COR-L47 (cell line): ENCODE data around the gene CACNG4.

Experiments
- DNase-seq: peaks from one replicate; lab custom pipeline; 2025; lab: John Stamatoyannopoulos, UW

CACNG4 gene

DNA sequence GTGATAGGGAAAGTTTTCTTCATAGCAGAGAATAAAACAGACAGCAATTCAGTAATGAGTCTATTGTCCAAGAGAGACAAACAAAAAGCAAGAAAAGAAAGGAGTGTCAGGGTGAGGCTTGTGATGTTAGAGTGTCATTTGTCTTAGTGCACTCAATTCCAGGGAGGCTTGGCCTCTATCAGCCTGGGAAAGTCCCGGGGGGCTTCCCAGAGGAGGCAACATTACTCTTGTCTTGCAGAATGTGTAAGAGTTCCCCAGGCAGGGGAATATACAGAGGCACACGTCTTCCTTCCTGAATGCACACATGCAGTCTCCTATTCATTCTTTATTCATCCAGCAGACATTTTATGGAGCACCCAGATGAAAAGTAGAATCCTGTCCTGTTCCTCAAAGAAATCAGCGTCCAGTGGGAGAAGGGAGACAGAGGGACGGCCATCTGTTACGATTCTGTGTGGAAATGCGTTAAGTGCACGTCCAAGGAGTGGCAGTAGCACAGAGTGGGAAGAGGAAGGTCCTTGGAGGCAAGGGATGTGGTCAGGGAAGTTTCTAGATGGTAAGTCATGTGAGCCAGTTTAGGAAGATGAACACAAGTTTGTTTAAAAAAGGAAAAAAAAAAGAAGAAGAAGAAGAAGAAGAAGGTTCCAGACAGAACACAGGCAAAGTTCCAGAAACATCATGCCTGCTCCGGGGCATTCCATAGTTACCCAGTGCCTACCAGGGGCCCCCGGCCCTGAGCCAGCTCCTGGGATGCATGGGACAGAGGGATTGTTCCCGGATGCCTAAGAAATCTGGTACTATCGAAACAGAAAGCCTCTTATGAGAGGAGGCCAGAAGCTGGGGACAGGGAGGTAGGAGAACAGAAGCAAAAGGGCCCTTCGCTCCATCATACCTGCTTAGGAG lies 21.1 kb downstream of the CACNG4 start:
- no peak for DNase-seq

DNA sequence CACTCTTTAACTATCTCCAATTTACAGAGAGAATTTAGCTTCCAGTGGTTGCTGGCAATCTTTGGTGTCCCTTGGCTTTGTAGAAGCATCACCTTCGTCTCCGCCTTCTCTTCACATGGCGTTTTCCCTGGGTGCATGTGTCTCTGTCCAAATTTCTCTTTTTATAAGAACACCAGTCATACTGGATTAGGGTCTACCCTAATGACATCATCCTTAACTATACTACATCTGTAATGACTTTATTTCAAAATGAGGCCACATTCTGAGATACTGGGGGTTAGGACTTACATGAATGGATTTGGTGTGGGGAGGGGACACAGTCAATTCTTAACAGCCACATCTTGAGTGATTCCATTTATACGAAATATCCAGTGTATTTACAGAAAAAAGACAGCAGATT lies 22.2 kb downstream of the CACNG4 start:
- no peak for DNase-seq

DNA sequence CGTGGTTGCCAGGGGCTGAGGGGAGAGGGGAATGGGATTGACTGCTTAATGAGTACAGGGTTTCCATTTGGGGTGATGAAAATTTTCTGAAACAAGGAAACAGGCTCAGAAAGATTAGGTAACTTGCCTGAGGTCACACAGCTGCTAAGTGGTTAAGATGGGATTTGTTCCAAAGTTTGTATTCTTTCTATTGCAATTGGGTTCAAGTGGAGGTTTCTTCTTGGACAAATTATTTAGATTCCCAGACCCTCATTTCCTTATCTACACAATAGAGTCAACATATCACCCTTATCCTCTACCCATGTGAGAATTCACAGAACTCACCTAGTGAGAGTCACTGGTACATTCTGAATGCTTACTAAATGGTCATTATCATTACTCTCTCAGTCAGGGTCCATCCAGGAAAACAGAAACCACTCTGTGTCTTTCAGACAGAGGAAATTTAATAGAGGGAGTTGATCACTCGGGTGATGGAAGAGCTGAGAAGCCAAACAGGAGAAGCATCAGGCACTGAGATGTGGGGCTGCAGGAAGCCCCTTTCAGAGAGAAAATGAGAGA lies 22.6 kb downstream of the CACNG4 start:
- no peak for DNase-seq

GRCh38 chr17:66988069-66988798 lies 23.7 kb downstream of the CACNG4 start:
- no peak for DNase-seq

DNA sequence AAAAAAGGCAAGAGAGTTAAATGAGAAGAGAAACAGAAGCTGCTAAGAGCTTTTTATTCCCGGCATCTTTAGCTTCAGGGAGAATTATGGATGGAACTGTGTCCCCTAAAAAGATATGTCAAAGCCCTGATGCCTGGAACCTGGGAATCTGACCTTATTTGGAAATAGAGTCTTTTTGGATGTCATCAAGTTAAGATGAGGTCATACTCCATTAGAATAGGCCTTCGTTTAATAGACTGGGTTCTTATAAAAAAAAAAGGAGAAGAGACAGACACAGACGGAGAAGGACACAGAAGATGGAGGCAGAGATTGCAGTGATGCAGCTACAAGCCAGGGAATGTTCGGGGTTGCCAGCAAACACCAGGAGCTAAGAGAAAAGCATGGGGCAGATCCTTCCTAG lies 24.6 kb downstream of the CACNG4 start:
- DNase-seq = no peak

- no peak for DNase-seq
Observed at GRCh38 chr17:66989579-66989978, 25.1 kb downstream of the CACNG4 start.

DNA sequence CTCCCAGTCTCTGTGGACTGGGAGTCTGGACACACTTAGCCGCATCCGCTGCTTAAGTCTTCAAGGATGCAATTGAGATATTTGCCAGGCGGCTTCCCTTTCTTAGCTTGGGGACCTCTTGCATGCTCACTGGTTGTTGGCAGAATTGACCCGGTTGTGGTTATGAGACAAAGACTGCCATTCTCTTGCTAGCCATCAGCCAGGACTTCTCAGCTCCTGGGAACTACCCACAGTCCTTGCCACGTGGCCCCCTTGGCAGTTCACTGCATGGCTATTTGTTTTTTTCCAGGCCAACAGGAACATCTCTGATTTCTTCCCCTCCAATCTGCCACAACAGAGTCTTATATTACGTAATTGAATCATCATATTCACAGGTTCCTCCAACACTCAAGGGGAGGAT lies 25.5 kb downstream of the CACNG4 start:
- DNase-seq = no peak

GRCh38 chr17:66992911-66993442 lies 28.5 kb downstream of the CACNG4 start:
- DNase-seq = no peak

DNA sequence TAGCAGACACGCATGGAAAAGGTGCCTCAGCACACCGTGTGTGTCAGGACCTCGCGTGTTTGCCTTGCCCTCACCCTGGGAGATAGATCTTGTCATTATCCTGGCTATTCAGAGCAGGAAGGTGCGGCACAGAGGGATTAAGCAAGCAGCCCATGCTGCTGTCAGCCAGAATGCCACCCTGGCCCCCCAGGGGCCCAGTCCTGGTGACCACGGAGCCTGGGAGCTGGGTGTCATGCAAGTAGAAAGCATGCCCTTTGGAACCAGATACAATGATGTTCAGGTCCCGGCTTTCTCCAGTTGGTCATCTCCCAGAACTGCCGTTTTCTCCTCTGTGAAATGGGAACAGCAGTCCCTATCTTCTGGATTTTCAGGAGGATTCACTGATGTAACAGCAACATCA lies 29.9 kb downstream of the CACNG4 start:
- DNase-seq = no peak

DNA sequence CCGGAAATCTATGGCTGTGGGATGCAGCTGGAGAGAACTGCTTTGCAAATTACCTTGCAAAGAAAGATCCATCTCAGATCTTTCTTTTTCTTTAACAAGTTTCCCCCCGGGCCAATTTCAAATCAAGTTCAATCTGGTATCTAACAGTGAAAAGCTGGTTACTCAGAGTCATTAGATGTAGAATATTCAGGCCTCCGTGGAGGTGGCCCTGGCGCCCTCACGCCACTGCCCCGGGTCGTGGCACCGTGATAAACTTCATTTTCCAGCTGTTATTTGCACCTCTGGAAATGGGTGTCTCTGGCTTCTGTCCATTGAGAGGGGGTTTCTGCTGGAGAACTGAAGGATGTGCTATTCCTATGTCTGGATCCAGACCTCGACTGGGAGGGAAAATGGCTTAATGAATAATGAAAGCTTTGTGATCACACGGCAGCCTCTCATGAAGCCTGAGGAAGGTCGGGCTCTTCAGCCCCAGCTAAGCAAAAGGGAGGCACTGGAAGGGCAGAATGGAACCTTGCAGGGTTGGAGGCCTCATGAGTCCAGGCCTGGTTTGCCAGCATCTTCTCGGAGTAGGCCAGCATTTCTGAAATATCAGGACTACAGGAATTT lies 30.5 kb downstream of the CACNG4 start:
- DNase-seq = no peak

- DNase-seq = no peak
Observed at GRCh38 chr17:66995944-66996343, 31.4 kb downstream of the CACNG4 start.

DNA sequence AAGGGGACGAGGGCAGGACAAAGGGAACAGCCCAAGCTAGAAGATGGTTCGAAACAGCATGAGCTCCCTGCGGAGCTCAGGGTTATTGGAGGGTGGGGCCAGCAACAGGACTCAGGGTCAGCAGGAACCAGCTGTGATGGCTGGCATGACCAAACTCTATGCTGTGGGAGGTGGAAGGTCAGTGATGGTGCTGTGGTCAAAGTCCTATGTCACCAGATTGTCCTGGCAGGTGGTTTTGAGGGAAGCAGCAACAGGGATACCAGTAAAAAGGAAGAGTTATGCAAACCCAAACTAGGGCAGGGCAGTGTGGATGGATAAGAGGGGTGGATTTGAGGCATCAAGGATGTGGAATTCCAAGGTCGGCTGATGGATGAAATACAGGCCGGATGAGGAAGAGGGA lies 32.4 kb downstream of the CACNG4 start:
- no peak for DNase-seq

- no peak for DNase-seq
Observed at GRCh38 chr17:67003231-67003630, 38.7 kb downstream of the CACNG4 start.

GRCh38 chr17:67004181-67004580 lies 39.7 kb downstream of the CACNG4 start:
- no peak for DNase-seq

DNA sequence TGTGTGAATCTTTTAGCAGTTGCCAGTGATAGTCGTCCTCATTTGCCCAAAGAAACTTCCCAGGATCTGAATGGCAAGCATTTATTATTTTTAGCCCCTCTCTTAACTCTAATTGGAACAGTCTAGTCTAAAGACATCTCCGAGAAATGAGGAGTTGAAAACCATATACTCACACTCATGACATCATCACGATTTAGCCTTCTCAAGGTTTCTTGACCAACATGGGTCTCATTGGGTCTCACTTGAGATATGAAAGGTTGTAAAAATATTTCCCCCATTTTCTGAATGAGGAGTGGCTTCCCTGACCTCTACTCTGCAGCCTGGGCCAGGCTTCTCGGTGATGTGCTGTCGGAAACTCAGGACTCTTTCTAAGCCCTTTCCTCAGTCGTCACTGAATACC lies 42.8 kb downstream of the CACNG4 start:
- no peak for DNase-seq

GRCh38 chr17:67008101-67008500 lies 43.6 kb downstream of the CACNG4 start:
- DNase-seq = no peak

- no peak for DNase-seq
Observed at GRCh38 chr17:67011527-67012175, 47.1 kb downstream of the CACNG4 start.

DNA sequence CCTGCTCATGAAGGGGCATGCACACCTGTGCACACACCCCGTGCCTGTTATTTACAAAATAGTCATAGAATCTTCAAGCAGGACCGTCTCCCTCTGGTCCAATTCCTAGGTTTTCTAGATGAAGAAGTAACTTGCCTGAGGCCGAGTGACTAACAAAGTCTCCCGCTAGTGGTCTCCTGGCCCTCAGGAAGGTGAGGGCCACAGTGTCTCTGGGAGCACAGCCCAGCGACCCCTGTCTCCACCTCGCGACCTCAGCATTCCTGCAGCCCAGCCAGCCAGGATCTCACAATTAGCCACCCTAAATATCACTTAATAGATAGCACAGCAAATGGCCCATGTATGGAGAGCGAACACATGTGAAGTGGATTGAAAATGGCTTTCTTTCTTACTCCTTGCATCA lies 49.4 kb downstream of the CACNG4 start:
- no peak for DNase-seq

GRCh38 chr17:67015001-67015400 lies 50.5 kb downstream of the CACNG4 start:
- no peak for DNase-seq

- no peak for DNase-seq
Observed at GRCh38 chr17:67016039-67016762, 51.7 kb downstream of the CACNG4 start.

DNA sequence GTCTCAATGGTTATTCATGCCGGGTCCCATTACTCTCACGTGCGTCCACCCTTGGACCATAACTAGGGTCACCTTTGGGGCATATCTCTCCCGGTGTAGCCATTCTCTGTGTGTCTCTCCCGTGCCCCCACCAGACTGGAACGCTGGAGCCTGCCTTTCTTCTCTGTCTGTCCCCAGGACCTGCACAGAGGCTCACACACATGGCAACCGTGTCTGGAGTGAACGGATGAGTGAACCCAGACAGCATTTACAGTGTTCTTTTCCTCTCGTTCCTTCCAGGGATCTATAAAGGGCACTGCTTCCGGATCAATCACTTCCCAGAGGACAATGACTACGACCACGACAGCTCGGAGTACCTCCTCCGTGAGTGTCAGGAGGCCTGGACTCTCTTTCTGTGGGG lies 53.4 kb downstream of the CACNG4 start:
- no peak for DNase-seq
